Esophagus mucosa (tissue), 1 donor: ENCODE results near the gene GIMAP8. TPM values are rescaled to one million over a fixed set of nuclear protein-coding genes. Genes with fewer than 3 reads are reported as not detected.
A peak's percentile ranks its signal among the peaks of the same experiment; 100 is the strongest.
"Not testable (repeated sequence)": the region's sequence is repeated elsewhere in the genome, so short reads cannot be mapped to it uniquely, and the experiment has no call there.

ENCODE experiments used
- ATAC-seq: fragments of 200-7000 bp; cut with Tn5 transposase; one replicate; pipeline ENCODE4 v1.9.1; 2020
- total RNA-seq: library from RNA; stranded (reverse); gene quantifications from one replicate; pipeline ENCODE4 v1.2.4, GENCODE V29; 2023
- donor health status: DM: yes; HTN: yes; CAD: no.

GIMAP8 gene
- total RNA-seq, 1 donor from 2014 or later = 1.6 TPM

GRCh38 chr7:150468241-150468640 is 17.8 kb downstream of the GIMAP8 start:
- ATAC-seq = no peak

- no peak for ATAC-seq
Observed at GRCh38 chr7:150471886-150472285, 21.5 kb downstream of the GIMAP8 start.

- ATAC-seq = no peak
Observed at GRCh38 chr7:150473902-150474301, 23.5 kb downstream of the GIMAP8 start.

- ATAC-seq = no peak
Observed at GRCh38 chr7:150476285-150476684, 25.9 kb downstream of the GIMAP8 start.

GRCh38 chr7:150476819-150477631 is 26.6 kb downstream of the GIMAP8 start:
- no peak for ATAC-seq

GRCh38 chr7:150479023-150479716 is 28.7 kb downstream of the GIMAP8 start:
- ATAC-seq = peak; percentile 87

- no peak for ATAC-seq
Observed at GRCh38 chr7:150481186-150481920, 30.9 kb downstream of the GIMAP8 start.

GRCh38 chr7:150481922-150482321 is 31.5 kb downstream of the GIMAP8 start:
- no peak for ATAC-seq

- not testable (repeated sequence) for ATAC-seq
Observed at GRCh38 chr7:150483514-150483913, 33.1 kb downstream of the GIMAP8 start.

GRCh38 chr7:150484071-150484470 is 33.6 kb downstream of the GIMAP8 start:
- ATAC-seq = not testable (repeated sequence)

GRCh38 chr7:150487625-150488024 is 37.2 kb downstream of the GIMAP8 start:
- no peak for ATAC-seq

- ATAC-seq = no peak
Observed at GRCh38 chr7:150489782-150490181, 39.4 kb downstream of the GIMAP8 start.

GRCh38 chr7:150493442-150493841 is 43.0 kb downstream of the GIMAP8 start:
- not testable (repeated sequence) for ATAC-seq

GRCh38 chr7:150502519-150502918 is 52.1 kb downstream of the GIMAP8 start:
- ATAC-seq = no peak

GRCh38 chr7:150503155-150503554 is 52.7 kb downstream of the GIMAP8 start:
- no peak for ATAC-seq

GRCh38 chr7:150503581-150503980 is 53.2 kb downstream of the GIMAP8 start:
- no peak for ATAC-seq

- no peak for ATAC-seq
Observed at GRCh38 chr7:150507947-150508602, 57.6 kb downstream of the GIMAP8 start.

- ATAC-seq = no peak
Observed at GRCh38 chr7:150511048-150511447, 60.6 kb downstream of the GIMAP8 start.

- ATAC-seq = no peak
Observed at GRCh38 chr7:150513758-150514157, 63.3 kb downstream of the GIMAP8 start.

- ATAC-seq = peak; percentile 38
Observed at GRCh38 chr7:150514748-150515222, 64.4 kb downstream of the GIMAP8 start, which contains the start of gene GIMAP7. TSS of gene GIMAP7 (plus strand) at chr7:150514872. CDS start at chr7:150519975, 5,103 bp downstream.

- ATAC-seq = no peak
Observed at GRCh38 chr7:150515248-150516147, 65.1 kb downstream of the GIMAP8 start.
